ENCODE data around the gene C8A. TPM values are rescaled to one million over a fixed set of nuclear protein-coding genes. Genes with fewer than 3 reads are reported as not detected.

Gene C8A
- total RNA-seq, 1 experiment from 2014 or later, result not detected

- H3K9ac ChIP-seq (ENCODE audit: extremely low read depth, insufficient read length, low read length), result no peak overlapping the region
- WGBS (ENCODE audit: extremely low coverage, insufficient read length, low lambda C conversion rate), result no CpG with 5 or more reads among the region's 4 CpGs
- H3K9me3 ChIP-seq (ENCODE audit: control insufficient read depth, low read depth, low read length), result no peaks in the 10 kb centered on the region
- H3K36me3 Mint-ChIP-seq (ENCODE audit: insufficient read depth in 1 of 3, low read depth in 3 of 3), result no peaks in the 10 kb centered on the region
- no peaks in the 10 kb centered on the region for H3K23me2 ChIP-seq (ENCODE audit: insufficient read length, low read depth, low read length, poor library complexity, severe bottlenecking)
- H3K27ac ChIP-seq (ENCODE audit: insufficient read length, low read depth, low read length), result no peak overlapping the region
- no peaks in the 10 kb centered on the region for H3K9me3 Mint-ChIP-seq
- no peak overlapping the region for H3K4me3 Mint-ChIP-seq
- H2BK20ac ChIP-seq (ENCODE audit: low read depth, low read length, poor library complexity, severe bottlenecking), result no peak overlapping the region
- no peak overlapping the region for H4K8ac ChIP-seq (replicated peaks; ENCODE audit: insufficient read length, low read depth, low read length)
- H3K27ac Mint-ChIP-seq, result no peak overlapping the region
- no peaks in the 10 kb centered on the region for H3K4me1 ChIP-seq (ENCODE audit: insufficient read depth, low read length)
- H3K79me2 ChIP-seq (ENCODE audit: insufficient read depth, low read length), result no peaks in the 10 kb centered on the region
- H4K5ac ChIP-seq (ENCODE audit: insufficient read length, low read depth, low read length), result no peak overlapping the region
- H2BK120ac ChIP-seq (ENCODE audit: low read depth, low read length, poor library complexity, severe bottlenecking), result no peak overlapping the region
- H4K20me1 ChIP-seq (ENCODE audit: control insufficient read depth, insufficient read depth, insufficient read length), result no peaks in the 10 kb centered on the region
- no peak overlapping the region for H3K18ac ChIP-seq (ENCODE audit: insufficient read length, low read depth, low read length)
- no peak overlapping the region for H2BK12ac ChIP-seq (ENCODE audit: insufficient read length, low read depth, low read length)
- H3K4ac ChIP-seq (ENCODE audit: low read depth, low read length), result no peak overlapping the region
- H3K4me2 ChIP-seq (ENCODE audit: insufficient read depth, insufficient read length, low read length), result no peak overlapping the region
- TF ChIP-seq, protein P1, sequence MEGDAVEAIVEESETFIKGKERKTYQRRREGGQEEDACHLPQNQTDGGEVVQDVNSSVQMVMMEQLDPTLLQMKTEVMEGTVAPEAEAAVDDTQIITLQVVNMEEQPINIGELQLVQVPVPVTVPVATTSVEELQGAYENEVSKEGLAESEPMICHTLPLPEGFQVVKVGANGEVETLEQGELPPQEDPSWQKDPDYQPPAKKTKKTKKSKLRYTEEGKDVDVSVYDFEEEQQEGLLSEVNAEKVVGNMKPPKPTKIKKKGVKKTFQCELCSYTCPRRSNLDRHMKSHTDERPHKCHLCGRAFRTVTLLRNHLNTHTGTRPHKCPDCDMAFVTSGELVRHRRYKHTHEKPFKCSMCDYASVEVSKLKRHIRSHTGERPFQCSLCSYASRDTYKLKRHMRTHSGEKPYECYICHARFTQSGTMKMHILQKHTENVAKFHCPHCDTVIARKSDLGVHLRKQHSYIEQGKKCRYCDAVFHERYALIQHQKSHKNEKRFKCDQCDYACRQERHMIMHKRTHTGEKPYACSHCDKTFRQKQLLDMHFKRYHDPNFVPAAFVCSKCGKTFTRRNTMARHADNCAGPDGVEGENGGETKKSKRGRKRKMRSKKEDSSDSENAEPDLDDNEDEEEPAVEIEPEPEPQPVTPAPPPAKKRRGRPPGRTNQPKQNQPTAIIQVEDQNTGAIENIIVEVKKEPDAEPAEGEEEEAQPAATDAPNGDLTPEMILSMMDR (conservative IDR thresholded peaks at IDR 0.05), result no peak
- H3K56ac ChIP-seq (ENCODE audit: insufficient read length, low read depth, low read length), result no peak overlapping the region
- 0 out of 4 replicates have a peak, but pooled peaks cover 0 to 5% of the 10 kb centered on the region in 2 experiments for H3K4me1 Mint-ChIP-seq
- no peak overlapping the region for H3T11ph ChIP-seq (ENCODE audit: low read length)
- H2AFZ ChIP-seq (ENCODE audit: low read length), result no peak overlapping the region
- H3K27me3 ChIP-seq (ENCODE audit: insufficient read depth, low read length), result no peaks in the 10 kb centered on the region
- H3K23ac ChIP-seq (ENCODE audit: insufficient read length, low read depth, low read length), result no peak overlapping the region
- no peak overlapping the region for H2BK5ac ChIP-seq (ENCODE audit: insufficient read length, low read length)
- no peak for DNase-seq
- H3K27me3 Mint-ChIP-seq (ENCODE audit: low read depth), result peaks cover 2% of the 10 kb centered on the region; the same call in 1 of the 2 replicates
- no peak overlapping the region for H2AK5ac ChIP-seq (ENCODE audit: insufficient read length, low read length)
- no peak overlapping the region for H3K14ac ChIP-seq (ENCODE audit: insufficient read depth, low read length)
- H2BK15ac ChIP-seq (ENCODE audit: low read depth, low read length), result no peak overlapping the region
- H3K79me1 ChIP-seq (ENCODE audit: insufficient read depth, low read depth, low read length, poor library complexity, severe bottlenecking), result no peaks in the 10 kb centered on the region
- no peak overlapping the region for H4K91ac ChIP-seq (ENCODE audit: insufficient read length, low read depth, low read length)
These were observed 109.1 kb downstream of the C8A start for GRCh38 chr1:56963667-56964066.

Measured in H9 (cell line).